GM06990 (cell line): Measurements from ENCODE around the gene NOS1.

Experiments used
- DNase-seq: peaks from one replicate; pipeline ENCODE4 v3.0.0-alpha.2; 2011; ENCODE audit not compliant: insufficient read length; ENCODE audit errors: extremely low read depth
- H3K27me3 ChIP-seq: replicated peaks from 2 replicates; pipeline ENCODE4 v1.6.0; 2011; ENCODE audit warnings: low read length; ENCODE audit not compliant: control insufficient read depth, insufficient read depth
- H3K36me3 ChIP-seq: 2 replicates; pipeline ENCODE4 v1.5.1; 2011; ENCODE audit warnings: low read length; ENCODE audit not compliant: control insufficient read depth, insufficient read depth
- H3K4me3 ChIP-seq: replicated peaks from 2 replicates; pipeline ENCODE4 v1.5.1; 2011; ENCODE audit warnings: low read depth, mild to moderate bottlenecking, control low read depth, low read length
- CTCF ChIP-seq: IDR thresholded peaks from 2 replicates; pipeline ENCODE4 v1.5.1; 2011; ENCODE audit warnings: low read length, control low read depth, mild to moderate bottlenecking, inconsistent platforms; ENCODE audit not compliant: insufficient read depth, poor library complexity, severe bottlenecking

NOS1 gene

GRCh38 chr12:117272690-117273089 lies 88.7 kb downstream of the NOS1 start:
- Histone ChIP-seq H3K27me3 (0 out of 2 replicates have a peak, but pooled peaks cover 2% of the 10 kb centered on the region), H3K36me3 (no peaks in the 10 kb centered on the region), H3K4me3 (no peak overlapping the region)
- TF ChIP-seq CTCF: no peak
- DNase-seq: no peak

DNA sequence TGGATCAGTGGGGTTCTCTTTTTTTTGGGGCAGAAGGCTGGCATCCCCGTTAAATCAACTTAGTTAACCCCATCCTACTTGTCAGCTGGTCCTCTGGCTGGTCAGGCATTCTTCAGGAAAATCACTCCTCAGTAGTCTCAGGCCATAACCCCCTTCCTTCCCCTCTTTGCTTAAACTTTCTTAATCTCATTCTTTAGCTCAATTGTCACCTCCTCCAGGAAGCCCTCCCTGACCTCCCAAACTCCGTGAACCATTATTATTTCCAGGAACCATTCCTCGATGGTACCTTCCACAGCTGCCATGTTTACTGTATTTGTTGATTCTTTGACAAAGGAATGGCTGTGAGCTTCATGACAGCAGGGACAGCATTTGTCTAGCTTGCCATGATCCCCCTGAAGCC lies 98.7 kb downstream of the NOS1 start:
- H3K36me3 ChIP-seq: no peaks in the 10 kb centered on the region
- TF ChIP-seq CTCF: no peak
- DNase-seq: no peak
- no peak overlapping the region for H3K4me3 ChIP-seq
- H3K27me3 ChIP-seq: no peaks in the 10 kb centered on the region; the same call in 1 of the 2 replicates

GRCh38 chr12:117261247-117261646 lies 100.2 kb downstream of the NOS1 start:
- Histone ChIP-seq H3K4me3 (no peak overlapping the region), H3K36me3 (no peaks in the 10 kb centered on the region), H3K27me3 (no peaks in the 10 kb centered on the region; the same call in 1 of the 2 replicates)
- TF ChIP-seq CTCF: no peak
- no peak for DNase-seq

DNA sequence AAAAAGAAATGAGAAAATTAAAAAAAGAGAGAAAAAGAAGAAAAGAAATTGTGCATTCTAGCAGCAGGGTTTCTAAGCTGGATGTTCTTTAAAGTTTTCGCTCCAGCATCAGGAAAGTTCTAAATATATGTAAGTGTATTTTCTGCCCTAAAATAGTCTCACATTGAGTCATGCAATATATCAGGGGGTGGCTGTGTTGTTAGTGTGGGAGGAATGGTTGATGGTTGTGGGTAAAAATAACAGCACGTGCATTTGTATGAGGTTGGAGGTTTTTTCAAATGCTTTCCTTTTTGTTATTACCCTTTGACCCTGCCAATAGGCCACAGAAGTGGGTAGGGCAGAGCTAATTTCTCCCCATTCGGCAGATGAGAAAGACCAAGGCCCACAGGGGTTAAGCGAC lies 106.0 kb downstream of the NOS1 start:
- no peaks in the 10 kb centered on the region for H3K36me3 ChIP-seq
- TF ChIP-seq CTCF: no peak
- no peak for DNase-seq
- no peak overlapping the region for H3K4me3 ChIP-seq
- no peaks in the 10 kb centered on the region; the same call in 1 of the 2 replicates for H3K27me3 ChIP-seq

- Histone ChIP-seq H3K27me3 (no peaks in the 10 kb centered on the region), H3K4me3 (no peak overlapping the region), H3K36me3 (no peaks in the 10 kb centered on the region)
- no peak for DNase-seq
- no peak for TF ChIP-seq CTCF
Measured at GRCh38 chr12:117243488-117243887, 117.9 kb downstream of the NOS1 start.

GRCh38 chr12:117241697-117242096 lies 119.7 kb downstream of the NOS1 start:
- TF ChIP-seq CTCF: no peak
- Histone ChIP-seq H3K36me3 (no peaks in the 10 kb centered on the region), H3K4me3 (no peak overlapping the region), H3K27me3 (no peaks in the 10 kb centered on the region)
- DNase-seq: no peak
